HepG2 (cell line): ENCODE measurements around the gene SMARCC1. TPM values are rescaled to one million over a fixed set of nuclear protein-coding genes. Genes with fewer than 3 reads are reported as not detected.
A peak's percentile ranks its signal among the peaks of the same experiment; 100 is the strongest.

Experiments
- BORCS8-MEF2B ChIP-seq: sonication (generic); formaldehyde crosslinking; IDR thresholded peaks from 2 replicates; pipeline ENCODE4 v1.8.0; 2022; ENCODE audit warnings: mild to moderate bottlenecking, missing genetic modification reagents
- DMAP1 ChIP-seq: IDR thresholded peaks from 2 replicates; pipeline ENCODE4 v1.6.1; 2016
- DNMT3B ChIP-seq: conservative IDR thresholded peaks from 2 replicates; pipeline ENCODE4 v1.6.1; 2016; ENCODE audit warnings: missing biosample characterization, control low read depth
- EHMT2 ChIP-seq: fragments of 200-600 bp; sonication (generic); IDR thresholded peaks from 2 replicates; pipeline ENCODE4 v1.7.0; 2017; ENCODE audit warnings: antibody characterized with exemption, low read depth, low read length, borderline replicate concordance
- FOXC1 ChIP-seq: sonication (generic); formaldehyde crosslinking; IDR thresholded peaks from 2 replicates; pipeline ENCODE4 v1.8.0; 2022; ENCODE audit warnings: mild to moderate bottlenecking, missing genetic modification reagents, borderline replicate concordance
- HOXA7 ChIP-seq: sonication (generic); formaldehyde crosslinking; IDR thresholded peaks from 2 replicates; pipeline ENCODE4 v1.8.1; 2022; ENCODE audit warnings: mild to moderate bottlenecking, missing genetic modification reagents, moderate library complexity
- IRX3 ChIP-seq: sonication (generic); formaldehyde crosslinking; IDR thresholded peaks from 2 replicates; pipeline ENCODE4 v1.8.1; 2023; ENCODE audit warnings: mild to moderate bottlenecking, low read depth, missing genetic modification reagents, borderline replicate concordance
- KDM6A ChIP-seq: IDR thresholded peaks from 2 replicates; pipeline ENCODE4 v1.6.1; 2016; ENCODE audit warnings: low read depth
- KLF9 ChIP-seq: IDR thresholded peaks from 2 replicates; pipeline ENCODE4 v1.6.1; 2016; ENCODE audit warnings: low read depth
- REXO4 ChIP-seq: sonication (generic); formaldehyde crosslinking; IDR thresholded peaks from 2 replicates; pipeline ENCODE4 v1.8.0; 2022; ENCODE audit warnings: missing genetic modification reagents, mild to moderate bottlenecking, borderline replicate concordance
- RFX5 ChIP-seq: IDR thresholded peaks from 2 replicates; pipeline ENCODE4 v1.6.1; 2011; ENCODE audit warnings: low read depth, low read length, improper control_type of control experiment
- SMAD3 ChIP-seq: sonication (generic); formaldehyde crosslinking; IDR thresholded peaks from 2 replicates; pipeline ENCODE4 v1.4.0; 2020; ENCODE audit warnings: missing genetic modification reagents
- SMC3 ChIP-seq: IDR thresholded peaks from 2 replicates; pipeline ENCODE4 v1.6.1; 2011; ENCODE audit warnings: low read length, improper control_type of control experiment
- SOX13 ChIP-seq, 3 experiments: fragments of 450-650 bp in 1 of 3; sonication (generic) in 1 of 3; formaldehyde crosslinking in 1 of 3; IDR thresholded peaks in 2 of 3; conservative IDR thresholded peaks in 1 of 3; 2 replicates each; pipeline versions ENCODE4 v1.5.0 to v1.6.1; 2016 to 2020; ENCODE audit warnings: antibody characterized with exemption in 1 of 3, mild to moderate bottlenecking in 1 of 3, missing compliant biosample characterization in 1 of 3, missing genetic modification reagents in 1 of 3, moderate library complexity in 1 of 3
- U2AF1 ChIP-seq: fragments of 200-400 bp; formaldehyde crosslinking; optimal IDR thresholded peaks from 2 replicates; pipeline ENCODE3; 2017; ENCODE audit warnings: mild to moderate bottlenecking, low read depth, low read length
- ZNF205 ChIP-seq: IDR thresholded peaks from 2 replicates; pipeline ENCODE4 v1.6.1; 2018; ENCODE audit warnings: missing biosample characterization, missing genetic modification reagents
- ZNF598 ChIP-seq: sonication (generic); formaldehyde crosslinking; IDR thresholded peaks from 2 replicates; pipeline ENCODE4 v1.5.1; 2020; ENCODE audit warnings: mild to moderate bottlenecking, missing genetic modification reagents, borderline replicate concordance
- polyA plus RNA-seq, 8 experiments: library from polyadenylated mRNA; depleted of rRNA in 3 of 8; stranded (reverse) in 7 of 8; unstranded in 1 of 8; fragments of >200 nt; fragmentation: Illumina TruSeq in 4 of 8; extraction: Trizol in 4 of 8; gene quantifications; 2 replicates each; pipeline versions ENCODE4 v1.2.1 to v1.2.3, GENCODE V29; 2011 to 2016; ENCODE audit warnings: low read depth in 4 of 8, missing spikeins in 1 of 8, mixed read lengths in 1 of 8; ENCODE audit not compliant: insufficient read depth in 1 of 8
- total RNA-seq, 5 experiments: library from RNA; depleted of rRNA; stranded (reverse); fragments of >200 nt; fragmentation: Illumina TruSeq; extraction: Trizol; gene quantifications; 2 replicates each; pipeline ENCODE4 v1.2.3, GENCODE V29; 2016; ENCODE audit warnings: low read depth in 1 of 5
- TF ChIP-seq, protein P1 (sequence below): sonication (generic); formaldehyde crosslinking; IDR thresholded peaks from 2 replicates; pipeline ENCODE4 v1.4.0; 2020; ENCODE audit warnings: missing genetic modification reagents
- TF ChIP-seq, protein P2 (sequence below): sonication (generic); formaldehyde crosslinking; IDR thresholded peaks from 2 replicates; pipeline ENCODE4 v1.4.0; 2020; ENCODE audit warnings: missing genetic modification reagents, mild to moderate bottlenecking, borderline replicate concordance
- TF ChIP-seq, protein P3 (sequence below): sonication (generic); formaldehyde crosslinking; IDR thresholded peaks from 2 replicates; pipeline ENCODE4 v1.8.0; 2022; ENCODE audit warnings: missing genetic modification reagents, mild to moderate bottlenecking, moderate library complexity, borderline replicate concordance
- TF ChIP-seq, protein P4 (sequence below): sonication (generic); formaldehyde crosslinking; IDR thresholded peaks from 2 replicates; pipeline ENCODE4 v1.8.0; 2022; ENCODE audit warnings: missing genetic modification reagents, low read depth, mild to moderate bottlenecking, borderline replicate concordance

The SMARCC1 gene
- total and polyA plus RNA-seq, 2 of the 13 experiments (the other 11 are each of a cell fraction or from before 2014, with no cell fraction given), result 47.9 to 58.4 TPM

DNA sequence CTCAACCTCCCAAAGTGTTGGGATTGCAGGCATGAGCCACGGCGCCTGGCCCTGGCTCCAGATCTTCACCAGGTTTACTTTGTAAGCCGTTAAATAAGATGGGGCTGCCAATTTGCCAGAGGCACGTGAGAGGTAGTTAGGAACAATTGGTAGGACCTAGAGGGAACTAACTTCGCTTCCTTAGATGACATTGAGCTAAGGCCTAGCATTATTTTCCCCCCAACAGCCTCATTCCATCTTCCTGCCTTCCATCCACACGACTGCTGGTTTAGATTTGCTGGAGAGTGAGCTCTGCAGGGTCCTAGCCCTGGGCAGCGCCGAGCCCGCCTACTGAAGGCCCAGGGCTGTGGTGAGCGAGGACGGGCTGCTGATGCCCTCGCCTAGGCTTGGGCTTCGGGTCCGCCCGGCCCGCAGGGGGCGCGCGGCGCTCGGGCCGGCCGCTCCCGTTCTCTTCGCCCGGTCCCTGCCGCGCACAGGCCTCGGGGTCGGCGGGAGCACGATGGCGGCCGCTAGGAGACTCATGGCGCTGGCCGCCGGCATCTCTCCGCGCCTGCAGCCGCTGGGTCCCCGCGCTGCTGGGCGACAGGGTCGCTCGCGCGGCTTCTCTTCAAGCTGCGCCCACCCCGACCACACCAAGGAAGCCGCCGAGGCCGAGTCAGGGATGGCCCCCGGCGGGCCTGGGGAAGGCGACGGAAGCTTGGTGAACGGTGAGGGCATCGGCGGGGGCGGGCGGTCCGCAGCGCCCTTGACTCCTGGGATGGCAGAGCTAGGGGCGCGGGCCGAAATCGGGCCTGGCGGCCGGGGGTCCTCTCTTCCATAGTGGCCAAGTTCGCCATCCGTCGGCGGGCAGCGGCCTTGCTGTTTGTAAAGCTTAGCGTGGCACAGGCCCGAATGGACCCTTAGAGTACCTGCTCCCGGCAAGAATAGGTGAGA lies 43.1 kb upstream of the SMARCC1 start (continued):
- no peak for TF ChIP-seq SOX13 (IDR thresholded peaks at IDR 0.05)
- TF ChIP-seq SOX13 (CRISPR knock-in tag; conservative IDR thresholded peaks at IDR 0.05 in 1 of 2, IDR thresholded peaks at IDR 0.05 in 1 of 2), result peak in 1 of 2 experiments; percentile 35; a peak in 1 of 4 replicates
- no peak for TF ChIP-seq KDM6A (CRISPR knock-in tag)
- TF ChIP-seq U2AF1, result no peak
- TF ChIP-seq HOXA7 (CRISPR knock-in tag), result no peak
- TF ChIP-seq DMAP1 (CRISPR knock-in tag), result peak; percentile 91
- no peak for TF ChIP-seq RFX5
- 0 out of 2 replicates have a peak, but pooled peaks have one; percentile 88 for TF ChIP-seq REXO4
- TF ChIP-seq ZNF205 (CRISPR knock-in tag), result peak; percentile 17; the same call in 1 of the 2 replicates
- TF ChIP-seq BORCS8-MEF2B (CRISPR knock-in tag), result peak; percentile 55
- no peak for TF ChIP-seq SMC3
- no peak for TF ChIP-seq ZNF598
- TF ChIP-seq EHMT2, result no peak
- TF ChIP-seq, protein P1, sequence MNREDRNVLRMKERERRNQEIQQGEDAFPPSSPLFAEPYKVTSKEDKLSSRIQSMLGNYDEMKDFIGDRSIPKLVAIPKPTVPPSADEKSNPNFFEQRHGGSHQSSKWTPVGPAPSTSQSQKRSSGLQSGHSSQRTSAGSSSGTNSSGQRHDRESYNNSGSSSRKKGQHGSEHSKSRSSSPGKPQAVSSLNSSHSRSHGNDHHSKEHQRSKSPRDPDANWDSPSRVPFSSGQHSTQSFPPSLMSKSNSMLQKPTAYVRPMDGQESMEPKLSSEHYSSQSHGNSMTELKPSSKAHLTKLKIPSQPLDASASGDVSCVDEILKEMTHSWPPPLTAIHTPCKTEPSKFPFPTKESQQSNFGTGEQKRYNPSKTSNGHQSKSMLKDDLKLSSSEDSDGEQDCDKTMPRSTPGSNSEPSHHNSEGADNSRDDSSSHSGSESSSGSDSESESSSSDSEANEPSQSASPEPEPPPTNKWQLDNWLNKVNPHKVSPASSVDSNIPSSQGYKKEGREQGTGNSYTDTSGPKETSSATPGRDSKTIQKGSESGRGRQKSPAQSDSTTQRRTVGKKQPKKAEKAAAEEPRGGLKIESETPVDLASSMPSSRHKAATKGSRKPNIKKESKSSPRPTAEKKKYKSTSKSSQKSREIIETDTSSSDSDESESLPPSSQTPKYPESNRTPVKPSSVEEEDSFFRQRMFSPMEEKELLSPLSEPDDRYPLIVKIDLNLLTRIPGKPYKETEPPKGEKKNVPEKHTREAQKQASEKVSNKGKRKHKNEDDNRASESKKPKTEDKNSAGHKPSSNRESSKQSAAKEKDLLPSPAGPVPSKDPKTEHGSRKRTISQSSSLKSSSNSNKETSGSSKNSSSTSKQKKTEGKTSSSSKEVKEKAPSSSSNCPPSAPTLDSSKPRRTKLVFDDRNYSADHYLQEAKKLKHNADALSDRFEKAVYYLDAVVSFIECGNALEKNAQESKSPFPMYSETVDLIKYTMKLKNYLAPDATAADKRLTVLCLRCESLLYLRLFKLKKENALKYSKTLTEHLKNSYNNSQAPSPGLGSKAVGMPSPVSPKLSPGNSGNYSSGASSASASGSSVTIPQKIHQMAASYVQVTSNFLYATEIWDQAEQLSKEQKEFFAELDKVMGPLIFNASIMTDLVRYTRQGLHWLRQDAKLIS, result no peak
- TF ChIP-seq, protein P2, sequence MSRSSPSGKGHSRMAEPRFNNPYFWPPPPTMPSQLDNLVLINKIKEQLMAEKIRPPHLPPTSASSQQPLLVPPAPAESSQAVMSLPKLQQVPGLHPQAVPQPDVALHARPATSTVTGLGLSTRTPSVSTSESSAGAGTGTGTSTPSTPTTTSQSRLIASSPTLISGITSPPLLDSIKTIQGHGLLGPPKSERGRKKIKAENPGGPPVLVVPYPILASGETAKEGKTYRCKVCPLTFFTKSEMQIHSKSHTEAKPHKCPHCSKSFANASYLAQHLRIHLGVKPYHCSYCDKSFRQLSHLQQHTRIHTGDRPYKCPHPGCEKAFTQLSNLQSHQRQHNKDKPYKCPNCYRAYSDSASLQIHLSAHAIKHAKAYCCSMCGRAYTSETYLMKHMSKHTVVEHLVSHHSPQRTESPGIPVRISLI (CRISPR knock-in tag), result peak; percentile 68; the same call in 1 of the 2 replicates
- no peak for TF ChIP-seq KLF9 (CRISPR knock-in tag)
- TF ChIP-seq IRX3 (CRISPR knock-in tag), result peak; percentile 5; the same call in 1 of the 2 replicates
- TF ChIP-seq DNMT3B, result no peak
- no peak; the same call in 1 of the 2 replicates for TF ChIP-seq SMAD3
- TF ChIP-seq, protein P3, sequence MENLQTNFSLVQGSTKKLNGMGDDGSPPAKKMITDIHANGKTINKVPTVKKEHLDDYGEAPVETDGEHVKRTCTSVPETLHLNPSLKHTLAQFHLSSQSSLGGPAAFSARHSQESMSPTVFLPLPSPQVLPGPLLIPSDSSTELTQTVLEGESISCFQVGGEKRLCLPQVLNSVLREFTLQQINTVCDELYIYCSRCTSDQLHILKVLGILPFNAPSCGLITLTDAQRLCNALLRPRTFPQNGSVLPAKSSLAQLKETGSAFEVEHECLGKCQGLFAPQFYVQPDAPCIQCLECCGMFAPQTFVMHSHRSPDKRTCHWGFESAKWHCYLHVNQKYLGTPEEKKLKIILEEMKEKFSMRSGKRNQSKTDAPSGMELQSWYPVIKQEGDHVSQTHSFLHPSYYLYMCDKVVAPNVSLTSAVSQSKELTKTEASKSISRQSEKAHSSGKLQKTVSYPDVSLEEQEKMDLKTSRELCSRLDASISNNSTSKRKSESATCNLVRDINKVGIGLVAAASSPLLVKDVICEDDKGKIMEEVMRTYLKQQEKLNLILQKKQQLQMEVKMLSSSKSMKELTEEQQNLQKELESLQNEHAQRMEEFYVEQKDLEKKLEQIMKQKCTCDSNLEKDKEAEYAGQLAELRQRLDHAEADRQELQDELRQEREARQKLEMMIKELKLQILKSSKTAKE (CRISPR knock-in tag), result no peak
- TF ChIP-seq, protein P4, sequence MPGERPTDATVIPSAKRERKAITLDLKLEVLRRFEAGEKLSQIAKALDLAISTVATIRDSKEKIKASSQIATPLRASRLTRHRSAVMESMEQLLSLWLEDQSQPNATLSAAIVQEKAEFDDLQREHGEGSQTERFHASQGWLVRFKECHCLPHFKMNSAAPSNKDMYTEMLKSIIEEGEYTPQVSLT, result no peak; the same call in 1 of the 2 replicates
- TF ChIP-seq FOXC1 (CRISPR knock-in tag), result peak; percentile 29
